Endothelial cell of umbilical vein (primary cell): ENCODE results near the gene DKKL1. TPM values are rescaled to one million over a fixed set of nuclear protein-coding genes. Genes with fewer than 3 reads are reported as not detected.

Experiments
- BruUV-seq: library from RNA; stranded (reverse); fragments of 400-500 nt; replicated peaks from 2 replicates; lab custom pipeline; 2021; lab: Mats Ljungman, UMichigan
- CTCF ChIA-PET: fragments of 300-600, 350-600 bp; sonication (Branson Sonifier 250); formaldehyde crosslinking; loops from one replicate; lab custom pipeline; 2021; ENCODE audit warnings: antibody characterized with exemption, inconsistent platforms; lab: Charles Lee
- POLR2A ChIA-PET: fragments of 300-600, 350-600 bp; sonication (Branson Sonifier 250); formaldehyde crosslinking; loops from one replicate; lab custom pipeline; 2021; ENCODE audit warnings: antibody characterized with exemption, inconsistent platforms; lab: Charles Lee
- DNase-seq: peaks from one replicate; pipeline ENCODE4 v3.0.0-alpha.2; 2011; ENCODE audit warnings: low read depth, low spot score
- FAIRE-seq: peaks from 2 replicates; lab custom pipeline; 2011; peaks lifted over from hg19 to GRCh38; lab: Jason Lieb, UNC
- H2AFZ ChIP-seq: 2 replicates; pipeline ENCODE4 v1.6.0; 2012; ENCODE audit warnings: low read depth, low read length, control low read depth, inconsistent platforms
- H3K27ac ChIP-seq: 2 replicates; pipeline ENCODE4 v1.5.1; 2011; ENCODE audit warnings: low read depth, mild to moderate bottlenecking, control low read depth, low read length, moderate library complexity; ENCODE audit not compliant: insufficient read depth
- H3K27me3 ChIP-seq, 2 experiments: 2 replicates each; pipeline versions ENCODE4 v1.6.0 to v1.6.1; 2011; ENCODE audit warnings: low read length in 2 of 2, mixed read lengths in 1 of 2; ENCODE audit not compliant: control insufficient read depth in 2 of 2, insufficient read depth in 2 of 2
- H3K36me3 ChIP-seq, 2 experiments: 2 replicates in 1 of 2; 3 replicates in 1 of 2; pipeline ENCODE4 v1.5.1; 2011; ENCODE audit warnings: low read length in 2 of 2, mild to moderate bottlenecking in 1 of 2, moderate library complexity in 1 of 2; ENCODE audit not compliant: control insufficient read depth in 2 of 2, insufficient read depth in 2 of 2; ENCODE audit errors: extremely low read depth in 1 of 2
- H3K4me1 ChIP-seq: 3 replicates; pipeline ENCODE4 v1.5.1; 2011; ENCODE audit warnings: mild to moderate bottlenecking, low read length; ENCODE audit not compliant: control insufficient read depth, insufficient read depth; ENCODE audit errors: extremely low read depth
- H3K4me2 ChIP-seq: 2 replicates; pipeline ENCODE4 v1.6.1; 2011; ENCODE audit warnings: low read length, control low read depth, mixed read lengths; ENCODE audit not compliant: insufficient read depth
- H3K4me3 ChIP-seq, 3 experiments: fragments of 200-600 bp in 1 of 3; sonication (generic), shearing (Covaris generic) in 1 of 3; replicated peaks in 1 of 3; 2 replicates each; pipeline ENCODE4 v1.5.1; 2011 to 2016; ENCODE audit warnings: control low read depth in 3 of 3, low read length in 3 of 3, mild to moderate bottlenecking in 2 of 3, inconsistent platforms in 1 of 3, low read depth in 1 of 3, moderate library complexity in 1 of 3; ENCODE audit not compliant: insufficient read depth in 1 of 3
- H3K79me2 ChIP-seq: 2 replicates; pipeline ENCODE4 v1.6.0; 2012; ENCODE audit warnings: low read length, inconsistent platforms; ENCODE audit not compliant: control insufficient read depth, insufficient read depth
- H3K9ac ChIP-seq: replicated peaks from 2 replicates; pipeline ENCODE3; 2011; ENCODE audit warnings: low read length, control low read depth; ENCODE audit not compliant: insufficient read depth; ENCODE audit errors: extremely low read depth
- H3K9me1 ChIP-seq: replicated peaks from 3 replicates; pipeline ENCODE4 v1.6.0; 2011; ENCODE audit warnings: mild to moderate bottlenecking, low read length; ENCODE audit not compliant: control insufficient read depth, insufficient read depth; ENCODE audit errors: extremely low read depth
- H3K9me3 ChIP-seq: replicated peaks from 2 replicates; pipeline ENCODE4 v1.5.1; 2012; ENCODE audit warnings: low read length, inconsistent platforms; ENCODE audit not compliant: control insufficient read depth, insufficient read depth
- H4K20me1 ChIP-seq: replicated peaks from 2 replicates; pipeline ENCODE3; 2011; ENCODE audit warnings: mild to moderate bottlenecking, low read length; ENCODE audit not compliant: control insufficient read depth, insufficient read depth; ENCODE audit errors: extremely low read depth
- EZH2 ChIP-seq: IDR thresholded peaks from 2 replicates; pipeline ENCODE4 v1.6.1; 2012; ENCODE audit warnings: borderline replicate concordance, low read depth, mild to moderate bottlenecking, moderate library complexity, low read length, inconsistent platforms; ENCODE audit not compliant: severe bottlenecking
- FOS ChIP-seq: IDR thresholded peaks from 2 replicates; pipeline ENCODE4 v1.6.1; 2011; ENCODE audit warnings: mild to moderate bottlenecking, low read length, moderate library complexity, borderline replicate concordance; ENCODE audit not compliant: insufficient read depth
- GATA2 ChIP-seq: IDR thresholded peaks from 2 replicates; pipeline ENCODE4 v1.7.0; 2011; ENCODE audit warnings: low read depth, mild to moderate bottlenecking, moderate library complexity, mixed read lengths, low read length; ENCODE audit not compliant: insufficient read length, insufficient read depth
- JUN ChIP-seq: IDR thresholded peaks from 2 replicates; pipeline ENCODE4 v1.6.1; 2011; ENCODE audit warnings: borderline replicate concordance, low read depth; ENCODE audit not compliant: insufficient read length, insufficient read depth
- POLR2A ChIP-seq: IDR thresholded peaks from 2 replicates; pipeline ENCODE4 v1.6.1; 2012; ENCODE audit warnings: low read depth, mild to moderate bottlenecking, control low read depth, low read length
- POLR2AphosphoS5 ChIP-seq: IDR thresholded peaks from 2 replicates; pipeline ENCODE4 v1.6.1; 2012; ENCODE audit warnings: low read depth, mild to moderate bottlenecking, control low read depth, low read length, moderate library complexity; ENCODE audit not compliant: insufficient read depth
- dilution Hi-C: fragments of 300-500 bp; cut with MboI; formaldehyde crosslinking; loops from one replicate; pipeline ENCODE4 v1.15.0; 2019; ENCODE audit warnings: low sequenced_read_pairs; ENCODE audit not compliant: extremely low pct_ligation_motif_present
- intact Hi-C: fragments of 100-400 bp; cut with micrococcal nuclease; formaldehyde crosslinking; loops from one replicate; pipeline ENCODE4 v1.10.0; 2022
- polyA plus RNA-seq, 4 experiments: library from polyadenylated mRNA; depleted of rRNA in 3 of 4; stranded (reverse) in 3 of 4; unstranded in 1 of 4; fragments of >200 nt; gene quantifications; 2 replicates each; pipeline versions ENCODE4 v1.2.1 to v1.2.3, GENCODE V29; 2011 to 2012; ENCODE audit warnings: missing spikeins in 1 of 4
- total RNA-seq: library from RNA; stranded (reverse); gene quantifications from 2 replicates; pipeline ENCODE4 v1.2.3, GENCODE V29; 2021
- TF ChIP-seq, protein P1 (sequence below), 2 donors: IDR thresholded peaks; 1 replicate in 1 of 2; 2 replicates in 1 of 2; pipeline ENCODE4 v1.5.1; 2011; ENCODE audit warnings: low read length in 2 of 2, mild to moderate bottlenecking in 2 of 2, moderate library complexity in 2 of 2, control low read depth in 1 of 2, inconsistent platforms in 1 of 2, low read depth in 1 of 2; ENCODE audit not compliant: insufficient read depth in 1 of 2; ENCODE audit errors: extremely low read depth in 1 of 2

The DKKL1 gene
- total and polyA plus RNA-seq, 2 donors (not counting 3 experiments of a cell fraction or from before 2014, with no cell fraction given) = 0.21 TPM; not detected in 1

DNA sequence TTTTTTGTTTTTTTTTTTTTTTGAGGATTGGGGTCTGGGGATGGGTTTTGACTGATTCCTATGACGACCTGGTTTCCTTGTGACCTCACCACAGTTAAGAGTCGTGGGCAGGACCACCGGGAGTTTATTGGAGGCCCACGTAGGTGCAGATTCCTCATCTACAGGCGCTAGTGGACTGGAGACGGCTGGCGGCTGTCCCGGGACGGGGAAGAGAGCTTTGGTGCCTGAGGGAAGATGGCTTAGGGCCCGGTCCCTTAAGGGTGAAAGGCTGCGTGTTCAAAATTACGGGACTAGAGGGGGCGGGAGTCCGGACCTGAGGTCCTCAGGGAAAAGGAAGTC is 779 bp upstream of the DKKL1 start:
- CTCF ChIA-PET = interaction anchor here (0.7 to 1.3 kb wide), 6 partner anchors 9 to 113 kb away, joined by 3 read pairs; partner anchors contain the start of gene SLC17A7
- dilution Hi-C loops (no loop called here), intact Hi-C loops (loop anchor here (1.0 to 2.0 kb wide), 2 partner anchors 30 to 80 kb away; no protein-coding TSS in a partner anchor)
- Histone ChIP-seq H3K79me2 (peaks cover 33% of the 10 kb centered on the region), H3K4me3 (peak overlapping the region; percentile 83 to 97 (median 95)), H3K27me3 (no peaks in the 10 kb centered on the region), H3K27ac (peak overlapping the region; percentile 91), H3K9me3 (no peaks in the 10 kb centered on the region), H3K4me1 (peaks cover 13% of the 10 kb centered on the region), H4K20me1 (no peaks in the 10 kb centered on the region), H3K9ac (peak overlapping the region; percentile 98), H3K9me1 (no peaks in the 10 kb centered on the region), H3K36me3 (peaks cover 3% of the 10 kb centered on the region in 2 experiments), H2AFZ (peak overlapping the region; percentile 60), H3K4me2 (peak overlapping the region; percentile 82)
- POLR2A ChIA-PET = interaction anchor here (0.8 to 1.0 kb wide), 2 partner anchors 13 to 17 kb away, joined by 3 read pairs; no protein-coding TSS in a partner anchor
- FAIRE-seq (no peak), DNase-seq (no peak)
- BruUV-seq = no TSS peak
- TF ChIP-seq POLR2AphosphoS5 (no peak), JUN (no peak), POLR2A (no peak), GATA2 (no peak), FOS (no peak), EZH2 (no peak)
- TF ChIP-seq, protein P1, sequence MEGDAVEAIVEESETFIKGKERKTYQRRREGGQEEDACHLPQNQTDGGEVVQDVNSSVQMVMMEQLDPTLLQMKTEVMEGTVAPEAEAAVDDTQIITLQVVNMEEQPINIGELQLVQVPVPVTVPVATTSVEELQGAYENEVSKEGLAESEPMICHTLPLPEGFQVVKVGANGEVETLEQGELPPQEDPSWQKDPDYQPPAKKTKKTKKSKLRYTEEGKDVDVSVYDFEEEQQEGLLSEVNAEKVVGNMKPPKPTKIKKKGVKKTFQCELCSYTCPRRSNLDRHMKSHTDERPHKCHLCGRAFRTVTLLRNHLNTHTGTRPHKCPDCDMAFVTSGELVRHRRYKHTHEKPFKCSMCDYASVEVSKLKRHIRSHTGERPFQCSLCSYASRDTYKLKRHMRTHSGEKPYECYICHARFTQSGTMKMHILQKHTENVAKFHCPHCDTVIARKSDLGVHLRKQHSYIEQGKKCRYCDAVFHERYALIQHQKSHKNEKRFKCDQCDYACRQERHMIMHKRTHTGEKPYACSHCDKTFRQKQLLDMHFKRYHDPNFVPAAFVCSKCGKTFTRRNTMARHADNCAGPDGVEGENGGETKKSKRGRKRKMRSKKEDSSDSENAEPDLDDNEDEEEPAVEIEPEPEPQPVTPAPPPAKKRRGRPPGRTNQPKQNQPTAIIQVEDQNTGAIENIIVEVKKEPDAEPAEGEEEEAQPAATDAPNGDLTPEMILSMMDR (IDR thresholded peaks at IDR 0.05; ENCODE audit: extremely low read depth in 1 of 2, insufficient read depth in 1 of 2, low read depth in 1 of 2, low read length in 2 of 2) = no peak
